ENCODE results near the gene CCBE1. TPM values are rescaled to one million over a fixed set of nuclear protein-coding genes. Genes with fewer than 3 reads are reported as not detected.

CCBE1 gene
- total RNA-seq (10 to 100 TPM in 7 of 9 donors, 1 to 10 TPM in 2; 4.8 to 56.8 (median 33.0) TPM), polyA plus RNA-seq (10 to 100 TPM in 2 of 3 donors, 1 to 10 TPM in 1; 8.1 to 12.0 (median 11.6) TPM)
- long read RNA-seq, donor 1, full-length matches to known transcripts: 5 of 5 reads
- long read RNA-seq, donor 1, partial matches to known transcripts: 0 of 5 reads
- long read RNA-seq, donor 1, other reads (novel, unspliced or antisense): 0 of 5 reads
- long read RNA-seq, donor 2, full-length matches to known transcripts: 4 of 4 reads
- long read RNA-seq, donor 2, partial matches to known transcripts: 0 of 4 reads
- long read RNA-seq, donor 2, other reads (novel, unspliced or antisense): 0 of 4 reads
- long read RNA-seq, donor 3, full-length matches to known transcripts: 3 of 3 reads
- long read RNA-seq, donor 3, partial matches to known transcripts: 0 of 3 reads
- long read RNA-seq, donor 3, other reads (novel, unspliced or antisense): 0 of 3 reads
- long read RNA-seq, donor 4, full-length matches to known transcripts: 9 of 22 reads
- long read RNA-seq, donor 4, partial matches to known transcripts: 0 of 22 reads
- long read RNA-seq, donor 4, other reads (novel, unspliced or antisense): 13 of 22 reads
- long read RNA-seq, donor 5, full-length matches to known transcripts: 47 of 67 reads
- long read RNA-seq, donor 5, partial matches to known transcripts: 6 of 67 reads
- long read RNA-seq, donor 5, other reads (novel, unspliced or antisense): 14 of 67 reads
- long read RNA-seq, donor 6, full-length matches to known transcripts: 9 of 13 reads
- long read RNA-seq, donor 6, partial matches to known transcripts: 0 of 13 reads
- long read RNA-seq, donor 6, other reads (novel, unspliced or antisense): 4 of 13 reads
- long read RNA-seq, donor 7: 0 reads
- long read RNA-seq, donor 8, full-length matches to known transcripts: 4 of 4 reads
- long read RNA-seq, donor 8, partial matches to known transcripts: 0 of 4 reads
- long read RNA-seq, donor 8, other reads (novel, unspliced or antisense): 0 of 4 reads
- long read RNA-seq, donor 9, partial matches to known transcripts: 0 of 7 reads
- long read RNA-seq, donor 9, other reads (novel, unspliced or antisense): 6 of 7 reads
- long read RNA-seq, donor 10, full-length matches to known transcripts: 2 of 2 reads
- long read RNA-seq, donor 10, partial matches to known transcripts: 0 of 2 reads
- long read RNA-seq, donor 10, other reads (novel, unspliced or antisense): 0 of 2 reads

DNA sequence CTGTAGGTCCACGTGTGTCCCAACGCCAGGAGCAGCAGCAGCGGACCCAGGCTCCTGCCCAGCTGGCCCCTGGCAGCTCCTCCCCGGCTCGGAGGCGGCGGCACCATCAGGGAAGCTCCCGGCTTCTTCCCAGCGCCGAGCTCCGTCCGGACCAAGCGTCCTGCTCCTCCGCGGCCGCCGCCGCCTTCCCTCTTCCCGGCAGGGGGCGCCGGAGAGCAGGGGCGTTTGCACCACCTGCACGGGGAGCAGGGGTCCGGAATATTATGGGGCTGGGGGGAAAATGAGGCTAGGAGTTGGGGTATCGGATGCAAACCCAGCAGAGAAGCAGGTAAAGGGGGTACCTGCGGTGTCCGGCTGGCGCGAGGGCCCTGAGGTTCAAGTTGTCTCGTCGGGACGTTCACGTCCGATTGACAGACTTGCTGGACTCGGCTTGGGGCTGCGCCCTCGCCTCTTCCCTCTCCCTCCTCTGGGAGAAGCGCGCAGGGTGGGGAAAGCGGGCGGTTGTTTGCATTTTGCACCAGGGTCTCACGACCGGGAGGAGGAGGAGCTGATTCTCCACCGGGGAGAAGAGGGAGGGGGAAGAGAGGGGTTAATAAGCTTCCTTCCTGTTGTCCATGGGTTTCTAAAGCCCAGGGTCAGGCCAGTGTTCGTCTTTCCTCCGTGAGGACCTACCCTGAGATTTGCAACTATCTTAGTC, at the start of gene CCBE1:
Gene CCBE1 (minus strand): TSS at position 188 of the 697 bp plus-strand sequence.
- no peaks in the 10 kb centered on the region for H3K9me3 ChIP-seq (replicated peaks in 1 of 3)
- peak within 1 kb of the TSS in 4 of 5 donors; percentile 25 to 65 (median 58) for H3K27ac ChIP-seq
- no peaks in the 10 kb centered on the region for H3K27me3 ChIP-seq
- intact Hi-C loops (cut with DNase I): loop anchor here in 1 of 2 donors (5.0 to 10.0 kb wide), 3 partner anchors 73 to 233 kb away; no protein-coding TSS in a partner anchor
- TF ChIP-seq, protein P1, sequence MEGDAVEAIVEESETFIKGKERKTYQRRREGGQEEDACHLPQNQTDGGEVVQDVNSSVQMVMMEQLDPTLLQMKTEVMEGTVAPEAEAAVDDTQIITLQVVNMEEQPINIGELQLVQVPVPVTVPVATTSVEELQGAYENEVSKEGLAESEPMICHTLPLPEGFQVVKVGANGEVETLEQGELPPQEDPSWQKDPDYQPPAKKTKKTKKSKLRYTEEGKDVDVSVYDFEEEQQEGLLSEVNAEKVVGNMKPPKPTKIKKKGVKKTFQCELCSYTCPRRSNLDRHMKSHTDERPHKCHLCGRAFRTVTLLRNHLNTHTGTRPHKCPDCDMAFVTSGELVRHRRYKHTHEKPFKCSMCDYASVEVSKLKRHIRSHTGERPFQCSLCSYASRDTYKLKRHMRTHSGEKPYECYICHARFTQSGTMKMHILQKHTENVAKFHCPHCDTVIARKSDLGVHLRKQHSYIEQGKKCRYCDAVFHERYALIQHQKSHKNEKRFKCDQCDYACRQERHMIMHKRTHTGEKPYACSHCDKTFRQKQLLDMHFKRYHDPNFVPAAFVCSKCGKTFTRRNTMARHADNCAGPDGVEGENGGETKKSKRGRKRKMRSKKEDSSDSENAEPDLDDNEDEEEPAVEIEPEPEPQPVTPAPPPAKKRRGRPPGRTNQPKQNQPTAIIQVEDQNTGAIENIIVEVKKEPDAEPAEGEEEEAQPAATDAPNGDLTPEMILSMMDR (IDR thresholded peaks at IDR 0.05): peak; percentile 83 to 97 (median 88)
- TF ChIP-seq POLR2A (IDR thresholded peaks at IDR 0.05): peak in 1 of 2 donors; percentile 37
- H3K36me3 ChIP-seq (replicated peaks in 1 of 2): no peaks in the 10 kb centered on the region
- H3K4me1 ChIP-seq (replicated peaks in 1 of 2): peaks cover 10 to 31% of the 10 kb centered on the region in 2 donors
- peak within 1 kb of the TSS; percentile 13 to 76 (median 36) for H3K4me3 ChIP-seq
- peak; percentile 69 to 84 (median 81) for DNase-seq
- 0 to 4% (median 1%) methylated on average over 9 to 46 of the region's 46 CpGs for WGBS, 4 donors

- H3K4me1 ChIP-seq (replicated peaks in 1 of 2): no peaks in the 10 kb centered on the region
- 68 to 93% (median 81%) methylated on average over 4 of the region's 4 CpGs for WGBS, 4 donors
- no peak overlapping the region for H3K4me3 ChIP-seq
- peak in 1 of 7 donors; percentile 30 for DNase-seq
- no peaks in the 10 kb centered on the region for H3K9me3 ChIP-seq (replicated peaks in 1 of 3)
- no peak for TF ChIP-seq POLR2A (IDR thresholded peaks at IDR 0.05)
- TF ChIP-seq, protein P1 (IDR thresholded peaks at IDR 0.05): no peak
- intact Hi-C loops (cut with DNase I): no loop called here
- H3K27ac ChIP-seq: no peak overlapping the region
- no peaks in the 10 kb centered on the region for H3K36me3 ChIP-seq (replicated peaks in 1 of 2)
- no peaks in the 10 kb centered on the region for H3K27me3 ChIP-seq
These were observed 47.1 kb upstream of the CCBE1 start for GRCh38 chr18:59744271-59744721.

GRCh38 chr18:59743566-59743965, 46.3 kb upstream of the CCBE1 start:
- Histone ChIP-seq H3K27me3 (no peaks in the 10 kb centered on the region), H3K4me1 (replicated peaks in 1 of 2) (no peaks in the 10 kb centered on the region), H3K27ac (no peak overlapping the region), H3K4me3 (no peak overlapping the region), H3K36me3 (replicated peaks in 1 of 2) (no peaks in the 10 kb centered on the region), H3K9me3 (replicated peaks in 1 of 3) (peaks cover 0 to 5% (median 0%) of the 10 kb centered on the region in 3 donors)
- no peak for TF ChIP-seq POLR2A (IDR thresholded peaks at IDR 0.05)
- TF ChIP-seq, protein P1 (IDR thresholded peaks at IDR 0.05): no peak
- DNase-seq: no peak
- intact Hi-C loops (cut with DNase I): no loop called here
- 77 to 84% (median 81%) methylated on average over 3 of the region's 3 CpGs for WGBS, 4 donors

Measured in adrenal gland (tissue), 19 donors.